HG03045 (cell line): ENCODE data around the gene CDCP2.
"Not testable (repeated sequence)": the region's sequence is repeated elsewhere in the genome, so short reads cannot be mapped to it uniquely, and the experiment has no call there.

Experiments used
- ATAC-seq: cut with Tn5 transposase; IDR thresholded peaks from one replicate; pipeline ENCODE4 v1.9.1; 2021; ENCODE audit warnings: mild to moderate bottlenecking, moderate library complexity; ENCODE audit not compliant: unreplicated experiment

CDCP2 gene

GRCh38 chr1:54168206-54168965 lies 15.6 kb upstream of the CDCP2 start:
- ATAC-seq: no peak

DNA sequence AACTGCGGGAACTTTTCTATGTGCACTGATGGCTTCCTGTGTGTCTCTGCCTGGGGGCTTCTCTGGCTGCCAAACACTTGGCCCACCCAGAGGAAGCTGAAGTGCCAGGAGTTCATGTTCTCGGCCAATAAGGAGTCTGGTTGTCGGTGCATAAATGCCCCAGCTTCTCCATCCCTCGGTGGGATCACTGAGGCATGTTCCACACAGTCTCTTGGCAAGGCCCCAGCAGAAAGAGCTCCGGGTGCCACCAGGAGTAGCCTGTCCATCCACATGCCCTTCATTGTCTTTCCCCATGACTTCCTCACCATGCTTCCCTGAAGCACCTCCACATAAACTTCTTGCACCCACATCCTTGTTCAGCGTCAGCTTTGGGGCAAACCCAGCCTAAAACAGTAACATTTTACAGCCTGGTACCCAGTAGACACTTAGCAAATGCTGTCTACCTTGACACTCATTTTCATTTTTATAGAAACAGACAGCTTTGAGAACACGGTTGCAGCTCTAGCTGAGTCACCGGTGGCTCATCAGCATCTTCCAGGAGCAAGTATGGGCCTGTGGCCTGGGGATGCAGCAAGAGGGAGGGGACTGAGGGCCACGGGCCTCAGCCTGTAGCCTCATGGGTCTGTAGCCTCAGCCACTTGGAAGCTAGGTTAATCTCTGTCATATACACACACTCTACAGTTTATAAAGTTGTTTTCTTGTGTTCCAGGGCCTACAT lies 14.8 kb upstream of the CDCP2 start:
- ATAC-seq: no peak

- ATAC-seq: not testable (repeated sequence)
Observed at GRCh38 chr1:54166357-54166756, 13.6 kb upstream of the CDCP2 start.

DNA sequence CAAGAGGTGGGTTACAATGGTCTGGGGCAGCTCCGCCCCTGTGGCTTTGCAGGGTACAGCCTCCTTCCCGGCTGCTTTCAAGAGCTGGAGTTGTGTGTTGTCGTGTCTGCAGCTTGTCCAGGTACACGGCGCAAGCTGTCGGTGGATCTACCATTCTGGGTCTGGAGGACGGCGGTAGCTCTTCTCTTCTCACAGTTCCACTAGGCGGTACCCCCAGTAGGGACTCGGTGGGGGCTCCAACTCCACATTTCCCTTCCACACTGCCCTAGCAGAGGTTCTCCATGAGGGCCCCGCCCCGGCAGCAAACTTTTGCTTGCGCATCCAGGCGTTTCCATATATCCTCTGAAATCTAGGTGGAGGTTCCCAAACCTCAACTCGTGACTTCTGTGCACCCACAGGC lies 12.3 kb upstream of the CDCP2 start:
- ATAC-seq: no peak

GRCh38 chr1:54163573-54163972 lies 10.8 kb upstream of the CDCP2 start:
- no peak for ATAC-seq

GRCh38 chr1:54163051-54163450 lies 10.3 kb upstream of the CDCP2 start:
- ATAC-seq: no peak

DNA sequence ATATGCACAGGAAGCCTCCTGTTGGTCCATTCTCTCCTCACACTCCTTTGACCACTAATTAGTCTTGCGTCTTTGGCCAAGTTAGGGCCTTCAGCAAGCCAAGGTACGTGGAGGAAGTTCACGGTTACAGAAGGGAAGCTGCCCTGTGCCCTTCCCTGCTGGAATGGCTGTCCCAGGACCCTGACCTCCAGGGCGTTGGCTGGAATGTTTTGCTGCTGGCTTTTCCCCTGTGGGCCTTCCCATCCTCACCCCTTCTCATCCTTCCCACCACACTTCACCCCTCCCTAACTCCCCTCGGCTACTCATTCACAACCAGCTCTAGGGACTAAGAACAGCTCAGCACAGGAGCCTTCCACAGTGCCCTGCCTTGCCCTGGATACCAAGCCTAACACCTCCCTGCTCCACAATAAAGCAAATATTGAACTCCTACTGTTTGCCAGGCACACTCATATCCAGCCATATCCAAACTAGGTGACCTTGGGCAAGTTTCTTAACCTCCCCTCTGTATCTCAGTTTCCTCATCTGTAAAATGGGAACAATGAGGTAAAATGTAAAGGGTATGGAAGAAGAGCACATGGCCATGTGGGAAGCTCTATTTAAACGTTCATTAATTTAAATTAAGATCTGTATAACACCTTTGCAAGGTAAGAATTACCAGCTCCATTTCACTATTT lies 8.8 kb upstream of the CDCP2 start:
- ATAC-seq: no peak

GRCh38 chr1:54160351-54160750 lies 7.6 kb upstream of the CDCP2 start:
- ATAC-seq: no peak

DNA sequence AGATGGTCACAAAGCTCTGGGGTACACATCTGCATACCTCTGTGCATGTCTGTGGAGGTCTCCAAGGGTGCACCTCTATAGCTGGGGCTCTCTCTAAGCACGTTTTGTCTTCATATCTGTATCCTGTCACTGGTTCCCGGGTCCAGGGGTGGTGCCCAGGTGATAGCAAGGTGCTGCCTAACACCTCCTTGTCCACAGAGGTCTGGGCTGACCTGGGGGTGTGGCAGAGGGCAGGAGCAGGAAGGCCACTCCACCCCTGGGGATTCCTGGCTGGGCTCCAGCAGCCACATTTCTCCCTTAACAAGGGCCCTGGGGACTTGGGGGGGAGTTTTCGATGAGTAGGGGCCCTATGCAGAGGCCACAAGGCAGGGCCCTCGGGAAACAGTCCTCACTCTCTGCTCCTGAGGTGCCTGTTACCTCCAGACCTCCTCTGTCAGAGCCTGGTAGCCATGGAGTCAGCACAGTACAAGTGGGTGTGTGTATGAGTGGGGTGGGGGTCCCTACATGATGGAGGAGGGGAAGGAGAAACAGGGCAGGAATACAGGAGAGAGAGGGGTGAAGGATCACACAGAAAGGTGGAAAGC lies 7.0 kb upstream of the CDCP2 start:
- ATAC-seq: no peak

- no peak for ATAC-seq
Observed at GRCh38 chr1:54158071-54158470, 5.3 kb upstream of the CDCP2 start.

DNA sequence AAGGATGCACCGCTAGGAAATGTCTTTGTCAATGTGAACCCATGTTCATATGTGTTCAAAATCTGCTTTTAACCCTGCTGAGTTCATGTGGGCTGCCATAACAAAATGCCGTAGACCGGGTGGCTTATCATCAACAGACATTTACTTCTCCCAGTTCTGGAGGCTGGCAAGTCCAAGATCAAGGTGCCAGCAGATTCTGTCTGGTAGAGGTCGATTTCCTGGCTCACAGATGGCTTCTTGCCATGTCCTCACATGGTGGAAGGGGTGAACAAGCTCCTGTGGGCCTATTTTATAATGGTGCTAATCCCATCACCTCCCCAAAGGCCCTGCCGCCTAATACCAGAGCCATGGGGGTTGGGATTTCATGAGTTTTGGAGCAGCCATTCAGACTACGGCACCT lies 4.6 kb upstream of the CDCP2 start:
- no peak for ATAC-seq

DNA sequence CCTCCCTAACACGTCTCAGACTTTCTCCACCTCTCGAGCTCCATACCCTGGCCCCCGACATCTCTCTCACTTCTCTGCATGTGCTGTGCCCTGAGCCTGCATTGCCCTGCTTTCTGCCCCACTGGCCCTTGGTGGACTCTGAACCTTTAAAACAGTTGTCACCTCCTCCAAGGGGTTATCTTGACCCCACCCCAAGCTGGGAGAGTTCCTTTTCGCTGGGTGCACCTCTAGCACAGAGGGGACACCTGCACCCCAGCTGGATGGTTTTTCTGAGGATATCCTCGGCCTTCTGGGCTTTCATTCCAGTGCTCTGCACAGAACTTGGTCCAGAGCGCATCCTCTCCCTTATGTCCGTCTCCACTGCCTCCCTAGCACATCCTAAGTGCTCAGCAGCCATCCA lies 4.2 kb upstream of the CDCP2 start:
- no peak for ATAC-seq

GRCh38 chr1:54156201-54156600 lies 3.4 kb upstream of the CDCP2 start:
- no peak for ATAC-seq

DNA sequence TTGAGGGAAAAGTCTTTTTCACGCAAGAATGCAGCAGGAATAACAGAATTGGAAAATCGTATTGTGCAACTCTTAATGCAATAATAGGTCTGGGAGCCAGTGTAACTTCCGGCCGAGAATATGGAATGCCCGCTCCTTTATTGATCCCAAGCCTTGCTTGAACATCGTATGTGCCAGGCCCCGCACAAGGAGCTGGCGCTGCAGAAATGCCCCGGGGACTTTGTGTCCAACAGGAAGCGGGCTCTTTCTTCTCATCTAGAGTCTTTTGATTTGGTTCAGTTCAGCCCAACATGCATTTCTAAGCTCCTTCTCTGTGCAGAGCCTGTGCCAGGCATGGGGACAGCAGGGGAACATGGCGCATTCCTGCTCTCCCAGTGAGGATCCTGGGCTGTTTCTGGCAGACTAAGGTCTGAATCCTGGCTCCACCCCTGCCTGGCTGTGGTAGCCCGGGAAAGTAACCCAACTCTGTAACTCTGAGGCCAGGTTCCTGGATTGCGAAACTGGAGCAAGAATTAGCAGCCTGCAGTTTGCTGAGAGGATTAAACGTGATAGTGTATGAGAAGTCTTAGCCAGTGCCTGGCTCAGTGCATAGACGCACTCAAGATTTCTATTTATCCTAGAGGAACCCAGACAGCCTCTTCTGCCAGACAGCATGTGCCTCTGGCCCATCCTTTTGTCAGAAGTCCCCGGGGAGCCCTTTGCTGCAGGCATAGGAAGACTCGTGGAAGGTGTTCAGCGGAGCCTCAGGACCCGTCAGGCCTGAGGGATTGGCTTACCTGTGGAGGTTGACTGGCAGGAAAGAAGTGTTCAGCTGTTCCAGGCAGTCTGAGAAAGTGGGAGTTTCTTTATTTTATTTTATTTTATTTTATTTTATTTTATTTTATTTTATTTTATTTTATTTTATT lies 987 bp upstream of the CDCP2 start:
- ATAC-seq: no peak

GRCh38 chr1:54151013-54151412 lies 1.8 kb downstream of the CDCP2 start:
- no peak for ATAC-seq

DNA sequence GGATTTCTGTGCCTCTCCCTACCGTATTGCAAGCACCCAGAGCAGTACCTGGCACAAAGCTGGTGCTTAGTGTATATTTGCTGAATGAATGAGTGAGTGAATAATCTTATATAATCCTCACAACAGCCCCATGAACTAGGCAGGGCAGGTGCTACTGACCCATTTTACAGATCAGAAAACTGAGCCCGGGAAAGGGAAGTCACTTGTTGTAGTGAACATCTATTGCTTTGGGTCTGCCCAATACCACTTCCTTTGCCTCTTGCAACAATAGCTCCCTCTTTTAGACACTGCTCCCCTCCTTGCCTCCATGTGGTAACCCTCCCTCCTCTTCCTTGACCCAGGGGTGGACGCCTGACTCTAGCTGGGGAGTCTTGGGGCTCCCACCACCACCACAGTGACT lies 3.1 kb downstream of the CDCP2 start:
- ATAC-seq: no peak

DNA sequence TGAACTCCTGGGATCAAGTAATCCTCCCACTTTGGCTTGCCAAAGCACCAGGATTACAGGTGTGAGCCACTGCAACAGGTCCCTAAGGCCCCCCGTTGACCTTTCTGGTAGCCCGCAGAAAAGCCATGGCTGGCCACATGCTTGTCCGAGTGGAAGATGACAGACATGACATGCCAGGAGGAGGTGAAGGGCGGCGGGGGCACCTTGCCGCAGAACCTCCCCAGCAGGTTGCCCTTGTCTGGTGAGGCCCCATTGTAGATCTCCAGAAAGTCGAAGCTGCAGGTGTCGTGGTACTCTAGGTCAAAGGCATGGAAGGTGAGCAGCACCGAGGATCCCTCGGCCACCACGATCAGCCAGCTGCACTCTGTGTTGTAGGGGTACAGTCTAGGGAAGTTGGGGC lies 8.4 kb downstream of the CDCP2 start:
- ATAC-seq: no peak

DNA sequence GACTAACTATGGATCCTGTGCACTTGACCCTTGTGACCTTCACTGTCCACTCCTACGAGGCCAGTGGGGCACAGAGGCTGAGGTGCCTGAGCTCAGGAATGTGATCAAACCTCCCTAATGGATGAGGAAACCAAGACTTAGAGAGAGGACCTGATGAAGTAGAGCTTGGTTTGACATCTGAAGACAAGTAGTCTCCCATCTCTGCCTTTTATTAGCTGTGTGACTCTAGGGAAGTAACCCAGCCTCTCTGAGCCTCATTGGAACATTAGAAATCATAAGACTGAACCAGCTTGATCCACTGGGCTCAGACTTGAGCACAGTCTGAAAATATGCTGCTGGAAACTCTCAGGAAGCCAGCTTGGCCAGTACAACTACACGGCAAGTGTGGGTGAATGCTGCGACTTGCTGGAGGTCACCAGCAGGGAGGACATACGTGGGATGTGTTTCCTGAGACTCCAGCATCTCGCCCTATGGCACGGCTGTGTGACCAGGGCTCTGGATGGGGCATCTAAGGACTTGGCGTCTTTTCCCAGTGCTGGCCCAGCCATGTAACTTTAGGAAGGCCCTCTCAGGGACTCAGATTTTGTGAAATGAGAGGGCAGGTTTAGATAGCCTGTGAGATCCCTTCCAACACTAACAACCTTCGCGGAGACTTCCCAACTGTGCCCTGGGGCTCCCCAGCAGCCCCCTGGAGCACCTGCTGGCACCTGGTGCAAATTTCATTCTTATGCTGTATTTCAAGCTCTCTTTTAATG lies 10.5 kb downstream of the CDCP2 start:
- no peak for ATAC-seq

- ATAC-seq: no peak
Observed at GRCh38 chr1:54139711-54140110, 13.1 kb downstream of the CDCP2 start.

GRCh38 chr1:54138994-54139393 lies 13.8 kb downstream of the CDCP2 start:
- no peak for ATAC-seq
